Uterus (tissue), 2 donors: ENCODE measurements around the gene TANC1.

Experiments
- CTCF ChIP-seq, 4 experiments: fragments of 200-600 bp in 2 of 4; fragments of 450-650 bp in 2 of 4; sonication (generic) in 2 of 4; IDR thresholded peaks; one replicate each; pipeline ENCODE4 v1.5.1; 2016 to 2019; ENCODE audit warnings: antibody characterized with exemption in 4 of 4, mild to moderate bottlenecking in 2 of 4, moderate library complexity in 1 of 4
- POLR2A ChIP-seq, 2 donors: fragments of 450-650 bp; IDR thresholded peaks; one replicate each; pipeline ENCODE4 v1.6.1; 2016; ENCODE audit warnings: antibody characterized with exemption in 2 of 2, mild to moderate bottlenecking in 1 of 2, moderate library complexity in 1 of 2

DNA sequence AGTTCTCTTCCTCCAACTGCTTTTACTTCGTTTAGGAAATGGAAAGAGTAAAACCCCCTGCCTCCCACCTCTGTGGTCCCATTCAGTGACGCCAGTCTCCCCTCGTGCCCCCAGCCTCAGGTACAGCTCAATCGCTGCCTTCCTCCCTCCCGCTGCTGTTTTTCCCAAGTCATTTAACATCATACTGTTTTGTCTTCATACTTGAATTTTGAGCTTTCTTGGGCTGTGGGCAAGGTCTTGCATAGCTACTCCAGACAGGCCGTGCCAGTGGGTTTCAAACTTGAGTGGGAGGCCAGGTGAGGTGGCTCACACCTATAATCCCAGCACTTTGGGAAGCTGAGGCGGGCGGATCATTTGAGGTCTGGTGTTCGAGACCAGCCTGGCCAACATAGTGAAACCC is 155.3 kb downstream of the TANC1 start:
- TF ChIP-seq POLR2A (IDR thresholded peaks at IDR 0.05) = no peak
- no peak for TF ChIP-seq CTCF (IDR thresholded peaks at IDR 0.05)
